ENCODE results near the gene TMEM247. TPM values are rescaled to one million over a fixed set of nuclear protein-coding genes. Genes with fewer than 3 reads are reported as not detected.

Gene TMEM247
- total and polyA plus RNA-seq, 2 donors, result not detected

DNA sequence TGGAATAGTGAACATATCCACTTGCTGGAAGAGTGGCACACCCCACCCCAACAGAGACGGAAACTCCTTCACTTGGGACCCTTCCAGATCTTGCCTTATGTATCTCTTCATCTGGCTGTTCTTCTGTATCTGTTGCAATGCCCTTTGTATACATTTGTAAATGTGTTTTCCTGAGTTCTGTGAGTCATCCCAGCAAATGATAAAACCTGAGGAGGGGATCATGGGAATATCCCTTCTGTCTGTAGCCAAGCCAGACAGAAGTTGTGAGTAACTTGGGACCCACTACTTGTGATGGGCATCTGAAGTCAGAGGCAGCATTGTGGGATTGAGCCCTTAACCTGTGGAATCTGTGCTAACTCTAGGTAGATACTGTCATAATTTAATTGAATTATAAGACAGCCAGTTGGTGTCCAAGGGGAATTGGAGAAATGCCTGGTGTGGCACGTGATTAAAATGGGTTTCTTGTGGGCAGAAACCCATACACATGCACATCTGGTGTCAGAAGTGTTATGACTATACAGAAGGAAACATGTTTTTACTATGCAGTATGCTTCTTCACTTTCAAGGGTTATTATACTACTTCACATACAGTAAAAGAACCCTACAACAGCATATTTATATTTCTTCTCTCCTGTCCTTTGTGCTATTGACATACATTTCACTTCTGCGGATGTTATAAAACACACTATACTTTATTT lies 32.3 kb upstream of the TMEM247 start:
- DNase-seq (ENCODE audit: extremely low spot score), result no peak
- WGBS, result 72% methylated on average over 3 of the region's 3 CpGs

DNA sequence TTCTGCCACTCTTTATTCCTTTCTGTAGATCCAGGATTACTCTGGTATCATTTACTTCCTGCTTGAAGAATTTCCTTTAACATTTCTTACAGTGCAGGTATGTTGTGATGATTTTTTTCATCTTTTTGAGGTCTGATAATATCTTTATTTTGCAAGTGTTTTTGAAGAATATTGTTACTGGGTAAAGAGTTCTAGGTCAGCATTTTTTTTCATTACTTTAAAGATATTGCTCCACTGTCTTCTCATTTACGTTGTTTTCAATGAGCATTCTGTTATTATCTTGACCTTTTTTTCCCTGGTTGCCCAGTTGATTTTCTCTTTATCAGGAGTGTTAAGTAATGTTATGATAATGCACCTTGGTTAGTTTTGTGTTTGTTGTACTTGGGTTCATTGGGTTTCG lies 31.7 kb upstream of the TMEM247 start:
- Histone ChIP-seq H3K4me3 (ENCODE audit: low read depth, low read length) (no peak overlapping the region), H3K27ac (ENCODE audit: low read depth) (no peak overlapping the region), H3K4me1 (ENCODE audit: insufficient read depth) (peaks cover 2% of the 10 kb centered on the region), H3K36me3 (ENCODE audit: insufficient read depth) (no peaks in the 10 kb centered on the region)
- WGBS, result 95% methylated on average over 2 of the region's 2 CpGs
- no peak for DNase-seq (ENCODE audit: extremely low spot score)

More for the DNA sequence above, 32.3 kb upstream of the TMEM247 start:
- no peaks in the 10 kb centered on the region for H3K36me3 ChIP-seq (ENCODE audit: insufficient read depth)
- H3K4me3 ChIP-seq (ENCODE audit: low read depth, low read length), result no peak overlapping the region
- no peak overlapping the region for H3K27ac ChIP-seq (ENCODE audit: low read depth)
- H3K4me1 ChIP-seq (ENCODE audit: insufficient read depth), result peaks cover 2% of the 10 kb centered on the region

DNA sequence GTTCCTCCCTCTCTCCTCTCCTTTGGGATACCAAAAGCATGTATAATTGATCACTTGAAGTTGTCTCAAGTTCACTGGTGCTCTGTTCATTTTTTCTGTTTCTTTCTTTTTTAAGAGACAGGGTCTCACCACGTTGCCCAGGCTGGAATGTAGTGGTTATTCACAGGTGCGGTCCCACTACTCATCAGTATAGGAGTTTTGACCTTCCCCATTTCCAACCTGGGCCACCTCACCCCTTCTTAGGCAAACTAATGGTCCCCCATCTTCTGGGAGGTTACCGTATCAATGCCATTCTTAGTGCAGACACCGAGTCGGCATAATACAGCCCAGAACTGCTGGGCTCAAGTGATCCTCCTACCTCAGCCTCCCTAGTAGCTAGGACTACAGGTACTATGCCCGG lies 31.3 kb upstream of the TMEM247 start:
- H3K4me3 ChIP-seq (ENCODE audit: low read depth, low read length), result no peak overlapping the region
- no peak for DNase-seq (ENCODE audit: extremely low spot score)
- no peak overlapping the region for H3K27ac ChIP-seq (ENCODE audit: low read depth)
- peaks cover 2% of the 10 kb centered on the region for H3K4me1 ChIP-seq (ENCODE audit: insufficient read depth)
- no peaks in the 10 kb centered on the region for H3K36me3 ChIP-seq (ENCODE audit: insufficient read depth)
- 94% methylated on average over 6 of the region's 6 CpGs for WGBS

DNA sequence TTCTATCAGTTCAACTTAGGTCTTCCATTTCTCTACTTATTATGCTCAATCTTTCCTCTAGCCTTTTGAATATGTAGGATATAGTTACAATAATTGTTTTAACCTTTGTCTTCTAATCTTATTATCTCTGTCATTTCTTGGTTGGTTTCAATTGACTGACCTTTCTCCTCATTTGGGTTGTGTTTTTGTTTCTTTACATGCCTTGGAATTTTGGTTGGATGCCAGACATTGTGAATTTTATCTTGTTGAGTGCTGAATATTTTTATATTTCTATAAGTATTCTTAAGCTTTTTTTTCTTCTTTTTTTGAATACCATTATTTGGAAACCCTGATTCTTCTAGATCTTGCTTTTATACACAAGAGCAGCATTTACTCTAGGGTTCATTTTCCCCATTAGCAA lies 30.7 kb upstream of the TMEM247 start:
- no peaks in the 10 kb centered on the region for H3K36me3 ChIP-seq (ENCODE audit: insufficient read depth)

DNA sequence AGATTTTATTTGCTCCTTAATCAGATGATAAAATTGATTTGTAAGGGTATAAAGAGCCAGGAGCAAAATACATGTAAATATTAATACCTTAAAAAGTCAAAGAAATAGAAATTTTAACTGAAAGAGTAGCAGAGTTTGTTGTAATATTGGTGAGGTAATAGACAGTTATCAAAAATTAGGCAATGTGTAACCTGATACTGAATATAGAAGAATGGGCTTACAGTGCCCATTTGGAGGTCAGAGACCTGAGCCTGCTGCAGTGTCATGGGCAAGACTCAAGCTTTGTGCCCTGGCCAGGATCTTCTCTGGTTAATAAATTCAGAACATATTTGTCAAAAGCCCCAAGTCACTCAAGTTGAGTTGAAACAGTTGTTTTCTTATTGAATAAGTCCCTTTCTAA lies 29.7 kb upstream of the TMEM247 start:
- H3K4me3 ChIP-seq (ENCODE audit: low read depth, low read length), result no peak overlapping the region
- DNase-seq (ENCODE audit: extremely low spot score), result no peak
- no peak overlapping the region for H3K27ac ChIP-seq (ENCODE audit: low read depth)
- H3K36me3 ChIP-seq (ENCODE audit: insufficient read depth), result no peaks in the 10 kb centered on the region
- peaks cover 2% of the 10 kb centered on the region for H3K4me1 ChIP-seq (ENCODE audit: insufficient read depth)

More for the DNA sequence above, 30.7 kb upstream of the TMEM247 start:
- H3K4me3 ChIP-seq (ENCODE audit: low read depth, low read length), result no peak overlapping the region
- peaks cover 2% of the 10 kb centered on the region for H3K4me1 ChIP-seq (ENCODE audit: insufficient read depth)
- H3K27ac ChIP-seq (ENCODE audit: low read depth), result no peak overlapping the region
- no peak for DNase-seq (ENCODE audit: extremely low spot score)

DNA sequence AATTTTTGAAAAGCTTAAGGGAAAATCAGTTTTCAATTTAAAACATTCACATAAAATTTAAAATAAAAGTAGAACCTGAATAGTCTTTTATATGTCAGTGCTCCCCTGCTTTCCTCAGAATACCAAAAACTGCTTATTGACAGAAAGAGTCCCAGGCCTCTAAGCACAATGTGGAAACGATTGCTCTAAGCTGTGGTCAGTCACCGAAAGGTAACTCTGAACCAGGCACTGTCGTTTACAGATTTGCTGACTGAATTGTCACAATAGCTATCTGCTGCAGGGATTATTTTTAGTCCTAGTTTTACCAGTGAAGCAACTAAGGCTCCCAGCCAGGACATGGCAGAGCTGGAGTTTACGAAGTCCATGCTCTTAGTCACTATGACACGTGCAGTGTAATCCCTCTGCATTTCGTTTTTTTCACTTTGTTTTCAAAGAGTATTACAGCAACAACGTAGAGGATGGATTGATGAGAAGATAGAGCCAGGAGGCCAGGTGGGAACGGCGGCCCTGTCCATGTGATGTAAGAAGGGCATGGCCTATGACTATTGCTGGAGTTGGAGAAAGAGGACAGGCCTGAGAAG lies 28.1 kb upstream of the TMEM247 start:
- Histone ChIP-seq H3K27ac (ENCODE audit: low read depth) (no peak overlapping the region), H3K36me3 (ENCODE audit: insufficient read depth) (no peaks in the 10 kb centered on the region), H3K4me1 (ENCODE audit: insufficient read depth) (peaks cover 2% of the 10 kb centered on the region), H3K4me3 (ENCODE audit: low read depth, low read length) (no peak overlapping the region)
- 55% methylated on average over 9 of the region's 9 CpGs for WGBS
- DNase-seq (ENCODE audit: extremely low spot score), result no peak

DNA sequence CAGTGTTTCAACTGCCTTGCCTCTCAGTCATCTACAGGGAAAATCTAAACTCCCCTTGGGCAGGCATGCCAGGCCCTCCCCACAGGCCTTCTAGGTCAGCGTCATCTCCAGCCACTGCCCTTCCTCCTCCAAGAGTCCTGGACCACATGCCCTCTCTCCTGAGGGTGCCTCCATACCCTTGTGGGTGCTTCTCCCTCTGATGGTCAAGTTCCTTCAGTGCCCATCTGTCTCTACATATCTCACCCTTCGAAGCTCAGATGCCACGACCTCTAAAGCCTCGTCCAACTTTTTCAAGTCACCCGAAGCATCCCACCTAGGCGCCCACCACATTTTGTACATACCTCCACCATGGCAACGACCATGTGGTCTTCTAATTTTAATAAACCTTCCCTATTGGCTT lies 22.6 kb upstream of the TMEM247 start:
- 95% methylated on average over 7 of the region's 7 CpGs for WGBS
- H3K4me3 ChIP-seq (ENCODE audit: low read depth, low read length), result no peak overlapping the region
- H3K36me3 ChIP-seq (ENCODE audit: insufficient read depth), result no peaks in the 10 kb centered on the region
- H3K27ac ChIP-seq (ENCODE audit: low read depth), result no peak overlapping the region
- DNase-seq (ENCODE audit: extremely low spot score), result no peak
- H3K4me1 ChIP-seq (ENCODE audit: insufficient read depth), result no peaks in the 10 kb centered on the region

DNA sequence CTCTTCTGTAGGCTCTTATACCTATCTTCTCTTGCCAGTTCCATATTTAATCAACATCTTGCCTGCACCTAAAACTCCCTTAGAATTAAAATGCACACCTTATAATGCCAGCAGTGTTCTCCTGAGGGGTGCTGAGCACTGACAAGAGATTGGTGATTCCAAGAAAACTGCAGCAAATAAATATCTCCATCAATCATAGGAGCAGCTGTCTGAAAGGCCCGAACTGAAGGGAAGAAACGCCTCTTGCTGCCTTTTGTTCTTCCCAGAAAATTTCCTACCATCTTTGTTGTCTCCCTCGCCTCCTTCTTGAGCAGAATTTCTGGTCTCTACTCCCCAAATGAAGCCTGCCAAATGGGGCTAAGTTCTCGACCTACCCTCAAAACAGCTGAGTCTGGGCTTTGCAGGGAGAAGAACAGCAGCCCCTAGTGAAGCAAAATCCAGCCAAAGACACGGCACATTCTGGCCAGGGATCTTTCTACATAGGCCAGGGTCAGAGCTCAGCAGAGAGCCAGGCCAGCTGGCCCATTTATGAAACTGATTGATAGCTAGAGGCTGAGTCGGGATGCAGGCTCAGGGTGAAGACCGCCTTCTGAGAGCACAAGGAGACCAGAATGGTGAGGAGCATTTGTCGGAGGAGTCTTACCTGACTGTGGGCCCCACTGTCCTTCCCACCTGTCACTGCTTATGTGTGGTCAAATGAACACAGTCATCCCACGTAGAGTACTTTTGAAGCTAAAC lies 20.4 kb upstream of the TMEM247 start:
- Histone ChIP-seq H3K36me3 (ENCODE audit: insufficient read depth) (no peaks in the 10 kb centered on the region), H3K27ac (ENCODE audit: low read depth) (no peak overlapping the region)
- 83% methylated on average over 9 of the region's 9 CpGs for WGBS

DNA sequence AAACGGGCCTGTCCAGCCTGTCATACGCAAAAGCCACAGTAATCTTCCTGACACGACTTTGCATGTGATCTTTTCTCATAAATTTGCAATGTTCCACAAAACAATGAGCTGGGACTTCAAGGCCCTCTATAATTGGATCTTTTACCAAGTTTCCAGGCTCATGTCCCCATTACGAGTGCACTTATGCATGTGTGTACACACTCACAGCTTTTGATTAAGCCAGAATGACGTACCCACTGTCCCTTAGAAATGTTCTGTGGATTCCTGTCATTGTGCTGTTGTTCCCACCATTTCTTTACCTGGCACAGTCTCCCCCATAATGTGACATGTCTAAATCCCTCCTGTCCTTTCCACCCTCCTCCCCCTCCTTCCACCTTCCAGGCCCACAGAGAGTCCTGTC lies 19.7 kb upstream of the TMEM247 start:
- H3K36me3 ChIP-seq (ENCODE audit: insufficient read depth), result no peaks in the 10 kb centered on the region
- H3K4me3 ChIP-seq (ENCODE audit: low read depth, low read length), result no peak overlapping the region
- DNase-seq (ENCODE audit: extremely low spot score), result no peak
- no peaks in the 10 kb centered on the region for H3K4me1 ChIP-seq (ENCODE audit: insufficient read depth)
- H3K27ac ChIP-seq (ENCODE audit: low read depth), result no peak overlapping the region
- 63% methylated on average over 5 of the region's 5 CpGs for WGBS

More for the DNA sequence above, 20.4 kb upstream of the TMEM247 start:
- Histone ChIP-seq H3K4me3 (ENCODE audit: low read depth, low read length) (no peak overlapping the region), H3K4me1 (ENCODE audit: insufficient read depth) (no peaks in the 10 kb centered on the region)
- DNase-seq (ENCODE audit: extremely low spot score), result no peak

DNA sequence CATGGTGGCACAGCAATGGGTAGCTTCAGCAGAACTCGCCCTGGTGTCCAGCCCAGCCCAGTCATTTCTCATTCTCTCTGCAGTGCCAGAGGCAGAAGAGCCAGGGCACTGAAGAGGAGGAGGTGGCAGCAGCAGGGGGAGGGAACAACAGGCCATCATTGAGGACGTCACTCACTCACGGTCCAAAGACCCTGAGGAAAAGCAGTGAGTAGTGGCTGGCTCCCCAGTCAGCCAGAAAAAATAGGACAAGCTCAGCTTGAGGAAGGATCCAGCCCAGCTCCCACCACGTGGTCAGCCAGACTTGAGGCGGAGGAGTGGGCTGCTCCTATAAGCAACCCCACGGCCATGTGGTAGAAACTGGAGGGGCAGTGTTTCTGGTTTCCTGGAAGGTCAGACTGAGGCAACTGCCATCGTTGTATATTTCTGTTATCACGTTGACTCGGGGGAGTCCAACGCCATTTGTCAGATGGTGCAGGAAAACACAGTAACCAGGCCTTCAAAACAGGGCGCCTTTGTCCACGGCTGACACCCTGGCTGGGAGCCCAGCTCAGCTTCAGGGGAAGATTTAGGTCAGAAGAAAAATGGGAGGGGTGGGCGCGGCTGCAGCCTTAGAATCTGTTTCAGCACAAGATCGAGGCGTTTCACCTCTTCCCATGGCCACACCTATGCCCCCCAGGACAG lies 19.0 kb upstream of the TMEM247 start:
- DNase-seq (ENCODE audit: extremely low spot score), result peak; percentile 23
- WGBS, result 42% methylated on average over 16 of the region's 16 CpGs
- Histone ChIP-seq H3K36me3 (ENCODE audit: insufficient read depth) (no peaks in the 10 kb centered on the region), H3K4me1 (ENCODE audit: insufficient read depth) (no peaks in the 10 kb centered on the region), H3K4me3 (ENCODE audit: low read depth, low read length) (no peak overlapping the region), H3K27ac (ENCODE audit: low read depth) (no peak overlapping the region)

DNA sequence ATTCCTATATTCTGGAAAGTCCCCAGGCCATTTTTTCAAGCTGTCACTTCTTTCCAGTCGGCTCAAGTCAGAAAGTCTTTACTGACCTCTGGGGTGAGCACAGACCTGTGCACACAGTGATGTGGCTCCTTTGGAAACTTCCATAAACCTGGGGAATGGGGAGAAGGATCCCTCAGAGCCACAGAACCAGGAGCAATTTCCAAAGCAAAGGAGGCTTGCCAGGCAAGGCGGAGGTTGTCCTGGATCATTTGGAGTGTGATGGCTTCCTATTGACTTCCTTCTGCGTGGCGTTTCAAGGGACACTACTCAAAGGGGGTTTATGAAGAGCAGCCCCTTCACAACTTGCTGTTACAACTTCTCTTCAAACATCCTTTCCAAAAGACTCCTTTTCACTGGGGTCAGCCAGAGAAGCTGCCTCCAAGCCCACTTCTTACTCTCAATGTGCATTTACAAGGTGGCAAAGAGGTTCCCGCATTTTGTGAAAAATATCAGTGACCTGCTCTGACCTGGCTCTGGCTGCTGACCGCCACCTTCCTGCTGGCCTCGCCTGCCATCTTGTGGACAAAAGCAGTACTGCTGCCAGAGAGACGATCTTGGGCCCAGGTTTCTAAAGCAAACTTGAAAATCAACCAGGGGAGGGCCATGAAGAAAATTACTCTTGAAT lies 18.2 kb upstream of the TMEM247 start:
- no peak for DNase-seq (ENCODE audit: extremely low spot score)
- Histone ChIP-seq H3K4me3 (ENCODE audit: low read depth, low read length) (no peak overlapping the region), H3K27ac (ENCODE audit: low read depth) (no peak overlapping the region), H3K4me1 (ENCODE audit: insufficient read depth) (no peaks in the 10 kb centered on the region), H3K36me3 (ENCODE audit: insufficient read depth) (no peaks in the 10 kb centered on the region)
- WGBS, result 23% methylated on average over 8 of the region's 8 CpGs

DNA sequence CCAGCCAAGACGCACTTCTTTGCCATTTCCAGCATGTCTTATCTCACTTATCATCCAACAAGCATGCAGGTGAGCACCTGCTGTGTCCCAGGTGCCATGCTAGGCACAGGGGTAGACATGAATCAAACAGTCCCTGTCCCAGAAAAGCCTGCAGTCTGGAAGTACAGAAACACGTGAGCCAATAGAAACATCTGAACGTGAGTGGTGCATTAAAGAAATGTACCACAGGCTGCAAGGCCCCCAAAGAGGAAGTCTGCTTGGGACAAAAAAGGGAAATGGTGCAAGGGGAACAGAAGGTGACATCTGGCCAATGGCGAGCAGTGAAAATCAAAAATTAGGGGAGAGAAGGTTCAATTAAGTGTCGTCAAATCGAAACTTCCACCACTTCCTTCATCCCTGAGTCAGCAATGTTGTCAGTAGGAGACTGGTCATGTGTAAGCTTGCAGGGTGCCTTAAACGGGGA lies 17.6 kb upstream of the TMEM247 start:
- Histone ChIP-seq H3K36me3 (ENCODE audit: insufficient read depth) (no peaks in the 10 kb centered on the region), H3K4me3 (ENCODE audit: low read depth, low read length) (no peak overlapping the region), H3K27ac (ENCODE audit: low read depth) (no peak overlapping the region), H3K4me1 (ENCODE audit: insufficient read depth) (no peaks in the 10 kb centered on the region)
- DNase-seq (ENCODE audit: extremely low spot score), result no peak
- 43% methylated on average over 7 of the region's 7 CpGs for WGBS

DNA sequence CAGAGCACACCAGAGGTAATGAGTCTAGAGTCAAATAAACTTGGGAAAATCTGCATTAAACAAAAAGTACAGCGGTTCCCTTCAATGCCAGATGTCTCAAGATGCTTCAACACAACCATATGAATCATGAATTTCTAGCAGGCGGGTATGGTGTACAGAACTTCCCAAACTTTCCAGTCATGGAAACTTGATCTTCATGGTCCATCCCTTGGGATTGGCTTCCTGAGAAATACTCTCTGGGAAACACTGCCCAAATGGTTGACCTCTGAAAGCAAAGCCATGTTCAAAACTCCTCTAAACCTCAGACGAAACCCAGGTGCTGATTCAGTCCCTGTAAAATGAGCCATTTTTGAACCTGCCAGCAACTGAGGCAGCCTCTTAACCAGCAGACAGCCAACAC lies 16.4 kb upstream of the TMEM247 start:
- H3K36me3 ChIP-seq (ENCODE audit: insufficient read depth), result no peaks in the 10 kb centered on the region
- WGBS, result 87% methylated on average over 3 of the region's 3 CpGs
- no peak overlapping the region for H3K27ac ChIP-seq (ENCODE audit: low read depth)
- H3K4me3 ChIP-seq (ENCODE audit: low read depth, low read length), result no peak overlapping the region
- DNase-seq (ENCODE audit: extremely low spot score), result no peak
- no peaks in the 10 kb centered on the region for H3K4me1 ChIP-seq (ENCODE audit: insufficient read depth)
